ENCODE data around the gene TUBGCP2. TPM values are rescaled to one million over a fixed set of nuclear protein-coding genes. Genes with fewer than 3 reads are reported as not detected.

TUBGCP2 gene
- total and polyA plus RNA-seq, 2 experiments from 2014 or later, result 39.7 to 53.9 TPM

- H3K9me3 ChIP-seq (ENCODE audit: low read depth), result no peaks in the 10 kb centered on the region
- no peak overlapping the region for H3K4me3 ChIP-seq
- no peaks in the 10 kb centered on the region for H3F3A ChIP-seq (ENCODE audit: insufficient read depth)
- H2AFZ ChIP-seq, result no peak overlapping the region
- no peak for DNase-seq
- no peak overlapping the region for H3K9ac ChIP-seq
- no peaks in the 10 kb centered on the region for H3K36me3 ChIP-seq (ENCODE audit: low read depth)
- 73 to 74% methylated on average over 19 to 21 of the region's 25 CpGs for WGBS, 2 experiments (ENCODE audit: low coverage in 1 of 2, low lambda C conversion rate in 2 of 2, missing lambda C conversion rate in 2 of 2)
- no peak for TF ChIP-seq EZH2phosphoT487 (IDR thresholded peaks at IDR 0.05; ENCODE audit: insufficient read depth, low read depth)
- no peak for TF ChIP-seq EZH2 (IDR thresholded peaks at IDR 0.05; ENCODE audit: insufficient read depth, poor library complexity, severe bottlenecking)
- no peak overlapping the region for H3K27ac ChIP-seq
- H4K20me1 ChIP-seq (ENCODE audit: insufficient read depth), result no peaks in the 10 kb centered on the region
- in situ Hi-C loops (cut with MboI), result no loop called here
- no peak overlapping the region for H3K4me2 ChIP-seq (ENCODE audit: unreplicated experiment)
- H3K9me2 ChIP-seq (ENCODE audit: insufficient read depth), result no peaks in the 10 kb centered on the region
- no peaks in the 10 kb centered on the region for H3K4me1 ChIP-seq (ENCODE audit: insufficient read depth)
- H3K79me2 ChIP-seq (ENCODE audit: insufficient read depth), result no peaks in the 10 kb centered on the region
- no peaks in the 10 kb centered on the region for H3K27me3 ChIP-seq (replicated peaks; ENCODE audit: insufficient read depth)
These were observed 31.2 kb downstream of the TUBGCP2 start for GRCh38 chr10:133277277-133277992.

GRCh38 chr10:133276435-133277201 is 32.1 kb downstream of the TUBGCP2 start, which contains the start of gene ADAM8:
Gene ADAM8 (minus strand): TSS chr10:133276868. CDS start chr10:133276817, 51 bp downstream.
- peak; percentile 43 for TF ChIP-seq EZH2 (IDR thresholded peaks at IDR 0.05; ENCODE audit: insufficient read depth, poor library complexity, severe bottlenecking)
- TF ChIP-seq EZH2phosphoT487 (IDR thresholded peaks at IDR 0.05; ENCODE audit: insufficient read depth, low read depth), result no peak
- H3K36me3 ChIP-seq (ENCODE audit: low read depth), result no peaks in the 10 kb centered on the region
- H3K4me3 ChIP-seq, result peak within 1 kb of the TSS; percentile 29; the same call in 1 of the 2 replicates
- H3K79me2 ChIP-seq (ENCODE audit: insufficient read depth), result no peaks in the 10 kb centered on the region
- H3F3A ChIP-seq (ENCODE audit: insufficient read depth), result no peaks in the 10 kb centered on the region
- H2AFZ ChIP-seq, result no peak within 1 kb of the TSS
- H3K9me3 ChIP-seq (ENCODE audit: low read depth), result no peaks in the 10 kb centered on the region
- no peaks in the 10 kb centered on the region for H3K27me3 ChIP-seq (replicated peaks; ENCODE audit: insufficient read depth)
- H3K9me2 ChIP-seq (ENCODE audit: insufficient read depth), result no peaks in the 10 kb centered on the region
- H3K4me2 ChIP-seq (ENCODE audit: unreplicated experiment), result no peak within 1 kb of the TSS
- WGBS, 2 experiments (ENCODE audit: low coverage in 1 of 2, low lambda C conversion rate in 2 of 2, missing lambda C conversion rate in 2 of 2), result 12 to 15% methylated on average over 28 to 46 of the region's 63 CpGs
- in situ Hi-C loops (cut with MboI), result no loop called here
- no peaks in the 10 kb centered on the region for H4K20me1 ChIP-seq (ENCODE audit: insufficient read depth)
- H3K4me1 ChIP-seq (ENCODE audit: insufficient read depth), result no peaks in the 10 kb centered on the region
- peak; percentile 59 for DNase-seq
- no peak within 1 kb of the TSS for H3K9ac ChIP-seq
- no peak within 1 kb of the TSS for H3K27ac ChIP-seq

- no peaks in the 10 kb centered on the region for H3F3A ChIP-seq (ENCODE audit: insufficient read depth)
- H3K27me3 ChIP-seq (replicated peaks; ENCODE audit: insufficient read depth), result no peaks in the 10 kb centered on the region
- H3K4me1 ChIP-seq (ENCODE audit: insufficient read depth), result no peaks in the 10 kb centered on the region
- no peak overlapping the region for H3K4me2 ChIP-seq (ENCODE audit: unreplicated experiment)
- H3K4me3 ChIP-seq, result no peak overlapping the region
- in situ Hi-C loops (cut with MboI), result no loop called here
- no peak overlapping the region for H2AFZ ChIP-seq
- H3K36me3 ChIP-seq (ENCODE audit: low read depth), result no peaks in the 10 kb centered on the region
- no peaks in the 10 kb centered on the region for H4K20me1 ChIP-seq (ENCODE audit: insufficient read depth)
- DNase-seq, result no peak
- H3K27ac ChIP-seq, result no peak overlapping the region
- TF ChIP-seq EZH2 (IDR thresholded peaks at IDR 0.05; ENCODE audit: insufficient read depth, poor library complexity, severe bottlenecking) (no peak), EZH2phosphoT487 (IDR thresholded peaks at IDR 0.05; ENCODE audit: insufficient read depth, low read depth) (no peak)
- no peaks in the 10 kb centered on the region for H3K9me2 ChIP-seq (ENCODE audit: insufficient read depth)
- no peaks in the 10 kb centered on the region for H3K79me2 ChIP-seq (ENCODE audit: insufficient read depth)
- 27 to 38% methylated on average over 6 of the region's 6 CpGs for WGBS, 2 experiments (ENCODE audit: low coverage in 1 of 2, low lambda C conversion rate in 2 of 2, missing lambda C conversion rate in 2 of 2)
- H3K9ac ChIP-seq, result no peak overlapping the region
- no peaks in the 10 kb centered on the region for H3K9me3 ChIP-seq (ENCODE audit: low read depth)
These were observed 32.6 kb downstream of the TUBGCP2 start for GRCh38 chr10:133276100-133276434.

GRCh38 chr10:133275684-133276092 is 33.0 kb downstream of the TUBGCP2 start:
- Histone ChIP-seq H3K4me2 (ENCODE audit: unreplicated experiment) (no peak overlapping the region), H4K20me1 (ENCODE audit: insufficient read depth) (no peaks in the 10 kb centered on the region), H3K27me3 (replicated peaks; ENCODE audit: insufficient read depth) (no peaks in the 10 kb centered on the region), H3K4me1 (ENCODE audit: insufficient read depth) (no peaks in the 10 kb centered on the region), H3K9ac (no peak overlapping the region), H3K27ac (no peak overlapping the region), H3K79me2 (ENCODE audit: insufficient read depth) (no peaks in the 10 kb centered on the region), H3K4me3 (no peak overlapping the region), H3F3A (ENCODE audit: insufficient read depth) (no peaks in the 10 kb centered on the region), H3K9me3 (ENCODE audit: low read depth) (no peaks in the 10 kb centered on the region), H2AFZ (no peak overlapping the region), H3K9me2 (ENCODE audit: insufficient read depth) (no peaks in the 10 kb centered on the region), H3K36me3 (ENCODE audit: low read depth) (no peaks in the 10 kb centered on the region)
- TF ChIP-seq EZH2phosphoT487 (IDR thresholded peaks at IDR 0.05; ENCODE audit: insufficient read depth, low read depth), result no peak
- no peak for TF ChIP-seq EZH2 (IDR thresholded peaks at IDR 0.05; ENCODE audit: insufficient read depth, poor library complexity, severe bottlenecking)
- 14 to 18% methylated on average over 12 of the region's 12 CpGs for whole genome bisulfite sequencing, 2 experiments (ENCODE audit: low coverage in 1 of 2, low lambda C conversion rate in 2 of 2, missing lambda C conversion rate in 2 of 2)
- DNase-seq, result peak; percentile 21
- in situ Hi-C loops (cut with MboI), result no loop called here

Measured in GM23248 (cell line).